LHCN-M2 (cell line): ENCODE results near the gene FGFR4. TPM values are rescaled to one million over a fixed set of nuclear protein-coding genes. Genes with fewer than 3 reads are reported as not detected.
A peak's percentile ranks its signal among the peaks of the same experiment; 100 is the strongest.

Experiments used
- DNase-seq: peaks from one replicate; pipeline ENCODE4 v3.0.0-alpha.2; 2012; ENCODE audit warnings: low read depth
- total RNA-seq: library from RNA; depleted of rRNA; stranded (reverse); fragments of >200 nt; gene quantifications from 2 replicates; pipeline ENCODE4 v1.2.3, GENCODE V29; 2014; rRNA removed

The FGFR4 gene
- total RNA-seq, 1 experiment from 2014 or later: 56.0 TPM

DNA sequence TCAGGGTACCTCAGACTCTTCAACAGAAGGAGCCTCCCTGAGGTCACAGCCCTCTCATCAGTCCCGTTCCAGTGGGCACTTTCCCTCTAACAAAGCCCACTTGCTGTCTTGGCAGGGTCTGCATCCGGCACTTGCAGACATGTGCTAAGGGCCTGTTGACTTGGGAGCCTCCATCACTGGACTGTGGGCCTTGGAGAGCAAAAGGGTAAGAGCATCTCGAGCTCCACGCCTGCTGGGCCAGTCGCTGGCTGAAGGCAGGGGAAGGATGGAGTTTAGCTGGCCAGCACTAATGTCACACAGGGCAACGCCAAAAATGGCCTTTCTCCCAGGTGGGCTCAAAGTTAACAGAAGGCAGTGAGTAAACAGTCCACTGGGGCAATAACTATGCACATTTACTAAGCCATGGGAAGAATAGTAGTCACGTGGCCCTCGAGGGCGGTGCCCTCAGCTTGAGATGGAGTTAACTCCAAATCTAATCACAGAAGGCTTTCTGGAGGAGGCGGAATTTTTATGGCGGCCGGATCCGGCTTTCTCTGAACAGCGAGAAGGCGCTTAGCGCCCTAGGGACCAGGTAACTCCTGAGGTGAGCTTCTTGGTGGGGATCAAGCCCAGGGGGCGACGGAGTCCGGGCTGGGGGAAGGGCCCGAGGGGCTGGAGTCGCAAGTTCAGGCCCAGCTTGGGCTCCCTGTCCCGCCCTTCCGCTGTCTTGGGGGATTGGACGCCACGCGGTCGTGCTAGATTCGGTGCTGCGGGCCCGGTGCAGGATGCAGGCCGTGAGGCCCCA is 44.8 kb downstream of the FGFR4 start:
- DNase-seq: no peak

DNA sequence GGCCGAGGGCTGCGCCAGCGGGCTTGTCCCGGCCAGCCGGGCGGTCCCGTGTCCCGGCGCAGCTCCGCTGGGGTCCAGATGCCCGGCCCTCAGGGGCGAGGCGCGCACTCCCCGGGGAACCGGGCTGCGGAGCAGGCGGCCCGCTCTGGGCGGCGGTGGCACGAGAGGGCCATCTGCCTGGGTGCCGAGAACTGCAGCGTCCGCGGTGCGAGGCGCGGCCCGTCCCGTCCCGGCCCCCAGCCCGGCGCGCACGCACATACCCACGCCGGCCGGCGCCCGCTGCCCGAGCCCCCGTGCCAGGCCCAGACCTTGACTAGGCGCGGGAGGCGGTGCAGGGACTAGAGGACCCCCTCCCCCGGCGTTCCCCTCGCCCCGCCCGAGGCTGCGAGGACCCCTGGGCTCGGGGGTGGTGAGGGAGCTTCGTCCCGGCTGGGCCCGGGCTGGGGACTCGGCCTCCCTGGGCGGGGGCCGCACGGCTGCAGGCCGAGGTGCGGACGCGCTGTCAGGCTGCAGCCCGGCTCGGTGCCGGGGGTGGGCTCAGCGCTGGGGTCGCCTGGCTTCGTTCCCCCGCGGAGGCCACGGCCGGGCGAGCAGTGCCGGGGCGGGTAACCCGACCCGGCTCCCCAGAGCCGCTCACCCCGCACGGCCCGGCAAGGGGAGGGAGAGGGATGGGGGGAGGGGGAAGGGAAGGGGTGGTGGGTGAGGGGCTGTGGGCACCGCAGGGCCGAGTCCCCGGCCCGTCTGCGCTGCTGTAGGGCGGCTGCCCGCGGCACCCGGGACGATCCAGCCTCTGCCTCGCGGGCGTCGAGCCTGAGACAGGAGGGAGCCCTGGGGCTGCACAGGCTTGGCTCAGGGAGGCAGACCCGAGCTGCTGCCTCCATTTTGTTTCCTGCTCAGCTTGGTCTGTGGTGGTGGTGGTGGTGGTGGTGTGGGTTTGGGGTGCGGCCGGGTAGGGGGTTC is 45.7 kb downstream of the FGFR4 start:
- DNase-seq: no peak

DNA sequence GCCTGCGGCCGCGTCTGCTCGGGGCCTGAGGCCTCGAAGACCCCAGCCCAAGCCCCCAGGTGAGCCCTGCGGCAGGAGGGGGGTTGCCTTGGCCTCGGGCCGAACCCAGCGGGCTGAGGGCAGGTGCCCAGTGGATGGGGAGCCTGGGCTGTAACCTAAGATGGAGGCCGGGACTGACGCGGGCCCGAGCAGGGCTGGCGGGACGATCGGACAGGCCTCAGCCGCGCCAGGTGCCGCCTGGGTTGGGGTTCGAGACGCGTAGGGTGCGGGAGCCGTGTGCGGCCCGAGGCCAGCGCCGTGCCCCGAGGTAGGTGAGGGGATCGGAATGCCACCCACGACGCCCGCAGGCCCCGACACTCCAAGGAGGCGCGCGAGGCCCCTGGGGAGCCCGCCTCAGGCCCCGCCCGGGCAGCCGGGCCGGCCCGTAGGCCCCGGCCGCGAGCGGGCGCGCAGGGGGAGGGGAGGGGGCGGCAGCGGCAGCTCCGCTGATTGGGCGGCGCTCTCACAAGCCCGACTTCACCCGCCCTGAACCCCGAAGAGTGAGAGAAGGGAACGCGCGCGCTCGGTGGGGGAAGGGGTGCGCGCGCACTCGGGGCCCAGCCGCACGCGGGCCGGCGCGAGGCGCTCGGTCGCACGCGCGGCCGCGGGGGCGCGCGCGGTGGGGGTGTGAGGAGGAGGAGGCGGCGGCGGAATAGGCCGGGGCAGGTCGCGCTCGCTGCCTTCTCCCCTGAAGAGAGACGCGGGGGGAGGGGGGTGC is 46.6 kb downstream of the FGFR4 start, which contains the start of gene NSD1:
Gene NSD1 (plus strand): TSS at position 678 of the 757 bp plus-strand sequence. CDS start 1,331 bp downstream, outside the sequence.
- DNase-seq: peak; percentile 82

DNA sequence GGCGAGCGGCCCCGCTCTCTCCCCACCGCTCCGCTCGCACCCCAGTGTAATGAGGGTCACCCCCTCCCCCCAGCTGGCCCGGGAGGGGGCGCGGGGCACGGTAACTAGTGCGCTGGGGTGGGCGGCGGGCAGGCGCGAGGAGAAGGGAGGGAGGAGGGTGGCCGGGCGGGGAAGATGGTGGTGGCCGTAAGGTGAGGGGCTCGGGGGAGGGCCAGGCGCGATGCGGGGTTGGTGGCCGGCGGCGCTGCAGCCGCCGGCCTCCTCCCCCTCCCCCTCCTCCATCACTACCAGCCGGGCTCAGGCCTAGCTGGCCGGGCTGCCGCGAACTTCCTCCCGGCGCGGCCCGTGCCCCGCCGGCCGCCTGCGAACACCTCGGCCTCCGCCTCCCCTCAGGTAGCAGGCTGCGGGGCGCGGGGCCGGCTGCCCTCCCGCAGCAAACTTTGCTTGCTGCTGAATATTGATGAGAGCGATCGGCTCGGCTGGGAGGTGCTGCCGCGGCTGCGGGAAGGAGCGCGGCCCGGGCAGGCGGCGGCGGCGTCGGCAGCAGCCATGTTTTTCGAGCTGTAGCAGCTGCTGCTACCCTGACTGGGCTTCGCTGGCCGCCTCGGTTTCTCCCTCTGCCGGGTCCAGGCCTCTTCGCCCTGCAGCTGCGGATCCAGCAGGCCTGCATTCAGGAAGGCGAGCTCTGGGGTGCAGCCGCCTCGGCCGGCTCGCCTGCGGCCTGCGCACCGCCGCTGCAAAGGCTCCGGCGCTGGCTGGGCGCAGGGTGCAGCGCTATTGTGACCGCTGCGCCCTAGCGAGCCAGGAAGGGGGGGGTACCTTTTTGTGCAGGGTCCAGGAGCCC is 47.4 kb downstream of the FGFR4 start:
- peak; percentile 54 for DNase-seq

DNA sequence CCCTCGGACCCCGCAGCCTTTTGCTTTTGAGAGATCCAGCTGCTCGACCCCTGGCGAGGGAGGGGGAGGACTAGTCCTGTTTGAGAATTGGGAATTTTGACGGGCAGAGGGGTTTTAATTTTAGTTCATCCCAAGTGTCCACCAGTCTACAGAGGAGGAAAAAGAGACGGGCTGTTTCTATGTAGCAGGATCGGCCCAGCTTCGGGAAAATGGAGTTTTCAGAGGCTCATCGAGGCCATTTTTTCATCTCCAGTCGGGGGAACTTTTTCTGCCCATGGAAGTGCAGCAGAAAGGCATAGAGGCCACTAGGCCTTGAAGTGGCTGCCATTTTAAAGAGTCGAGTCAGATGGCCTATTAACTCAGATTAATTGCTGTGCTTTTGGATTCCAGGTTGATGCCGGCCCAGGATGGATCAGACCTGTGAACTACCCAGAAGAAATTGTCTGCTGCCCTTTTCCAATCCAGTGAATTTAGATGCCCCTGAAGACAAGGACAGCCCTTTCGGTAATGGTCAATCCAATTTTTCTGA is 48.0 kb downstream of the FGFR4 start:
- DNase-seq: no peak

DNA sequence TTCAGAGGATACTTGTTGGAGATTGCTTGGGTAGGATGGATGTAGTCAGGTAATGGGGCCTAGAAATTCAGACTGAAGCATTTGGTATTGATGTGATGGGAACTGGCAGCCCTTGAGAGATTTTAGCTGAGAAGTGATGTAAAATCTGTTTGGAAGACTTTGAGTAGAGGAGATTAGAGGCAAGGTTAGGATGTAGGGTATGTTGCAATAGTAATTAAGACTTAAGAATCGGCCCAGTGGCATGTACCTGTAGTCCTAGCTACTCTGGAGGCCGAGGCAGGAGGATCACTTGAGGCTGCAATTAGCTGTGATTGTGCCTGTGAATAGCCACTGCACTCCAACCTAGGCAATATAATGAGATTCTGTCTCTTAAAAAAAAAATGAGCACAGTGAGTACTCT is 53.6 kb downstream of the FGFR4 start:
- DNase-seq: no peak

DNA sequence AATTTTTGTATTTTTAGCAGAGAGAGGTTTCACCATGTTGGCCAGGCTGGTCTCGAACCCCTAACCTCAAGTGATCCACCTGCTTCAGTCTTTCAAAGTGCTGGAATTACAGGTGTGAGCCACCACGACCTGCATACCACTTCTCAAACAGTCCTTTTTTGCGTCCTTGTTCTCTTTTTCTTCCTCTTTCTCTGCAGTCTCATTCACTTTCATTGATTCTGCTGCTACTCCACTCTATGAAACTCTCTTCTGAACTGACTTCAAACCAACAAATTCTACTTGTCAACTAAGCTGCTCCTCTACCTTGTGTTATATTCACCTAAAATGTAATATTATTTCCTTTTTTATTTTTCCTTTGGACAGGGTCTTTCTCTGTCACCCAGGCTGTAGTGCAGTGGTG is 54.8 kb downstream of the FGFR4 start:
- DNase-seq: no peak

DNA sequence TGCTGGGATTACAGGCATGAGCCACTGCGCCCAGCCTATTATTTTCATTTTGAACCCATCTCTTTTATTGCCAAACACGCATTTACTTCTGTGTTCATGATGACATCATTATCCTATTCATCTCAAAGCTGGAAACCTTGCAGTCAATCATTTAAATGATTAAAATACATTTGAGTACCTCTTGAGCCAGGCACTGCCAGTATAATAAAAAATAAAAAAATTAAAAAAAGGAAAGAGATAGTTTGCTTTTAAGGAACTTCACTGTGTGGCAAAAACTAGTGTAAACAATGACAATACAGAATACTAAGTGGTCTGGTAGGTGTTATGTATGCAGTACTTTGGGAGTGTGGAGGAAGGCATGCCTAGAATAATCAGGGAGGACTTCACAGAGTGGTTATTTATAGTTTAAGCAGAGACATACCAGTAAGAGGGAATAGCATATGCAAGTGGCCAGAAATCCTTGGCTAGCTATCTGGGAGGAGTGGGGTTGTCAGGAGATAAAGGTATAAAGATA is 55.4 kb downstream of the FGFR4 start:
- no peak for DNase-seq

DNA sequence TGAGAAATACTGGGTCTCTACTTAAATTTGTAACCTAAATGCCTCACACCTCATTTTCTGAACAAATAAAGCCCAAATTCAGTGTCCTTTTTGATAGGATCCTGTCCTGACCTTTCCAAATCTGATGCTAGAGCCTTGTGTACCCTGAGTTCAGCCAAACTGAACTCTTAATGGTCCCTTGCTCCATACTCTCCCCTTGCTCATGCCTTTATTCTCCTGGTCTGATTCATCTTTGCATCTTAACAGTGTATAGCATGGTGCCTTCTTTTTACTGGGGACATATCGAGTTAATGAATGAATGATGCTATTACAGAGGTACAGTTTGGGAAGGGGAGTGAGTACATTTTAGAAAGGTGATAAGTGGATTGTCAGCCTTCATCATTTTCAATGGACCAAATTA is 56.1 kb downstream of the FGFR4 start:
- no peak for DNase-seq

DNA sequence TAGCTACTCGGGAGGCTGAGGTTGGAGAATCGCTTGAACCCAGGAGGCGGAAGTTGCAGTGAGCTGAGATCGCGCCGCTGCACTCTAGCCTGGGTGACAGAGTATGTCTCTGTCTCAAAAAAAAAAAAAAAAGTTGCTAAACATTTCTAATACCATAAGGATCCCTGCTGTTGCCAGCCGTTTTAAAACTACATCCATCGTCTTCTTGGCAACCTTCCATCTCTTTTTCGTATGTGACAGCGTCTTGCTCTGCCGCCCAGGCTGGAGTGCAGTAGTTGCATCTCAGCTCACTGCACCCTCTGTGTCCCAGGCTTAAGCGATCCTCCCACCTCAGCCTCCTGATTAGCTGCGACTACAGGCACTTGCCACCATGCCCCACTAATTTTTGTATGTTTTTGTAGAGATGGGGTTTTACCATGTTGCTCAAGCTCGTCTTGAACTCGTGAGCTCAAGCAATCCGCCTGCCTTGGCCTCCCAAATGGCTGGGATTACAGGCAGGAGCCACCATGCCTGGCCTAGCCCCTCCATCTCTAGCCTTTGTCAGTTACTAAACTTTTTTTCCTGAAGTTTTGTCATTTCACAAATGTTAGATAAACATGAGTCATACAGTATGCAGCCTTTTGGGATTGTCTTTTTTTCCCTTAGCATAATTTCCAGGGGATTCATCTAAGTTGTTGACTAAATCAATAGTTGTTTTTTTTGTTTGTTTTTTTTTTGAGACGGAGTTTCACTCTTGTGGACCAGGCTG is 60.4 kb downstream of the FGFR4 start:
- peak; percentile 44 for DNase-seq

Other genes with a start within 250 kb of the FGFR4 start
- gene HK3, start 187.6 kb upstream of the FGFR4 start, total RNA-seq: not detected in 2 replicates
- 22.2 and 24.6 TPM in 2 replicates for gene UIMC1, start 80.1 kb upstream of the FGFR4 start, total RNA-seq
- gene ZNF346, start 64.2 kb upstream of the FGFR4 start, total RNA-seq: 7.1 and 9.1 TPM in 2 replicates
- 27.0 and 27.9 TPM in 2 replicates for gene NSD1, start 46.9 kb downstream of the FGFR4 start, total RNA-seq
- 25.3 and 32.4 TPM in 2 replicates for gene RAB24, start 216.8 kb downstream of the FGFR4 start, total RNA-seq
- 245 and 247 TPM in 2 replicates for gene PRELID1, start 216.9 kb downstream of the FGFR4 start, total RNA-seq
- gene MXD3, start 225.0 kb downstream of the FGFR4 start, total RNA-seq: 43.1 and 87.9 TPM in 2 replicates